Measurements from ENCODE around the gene CMTM8. TPM values are rescaled to one million over a fixed set of nuclear protein-coding genes. Genes with fewer than 3 reads are reported as not detected.

CMTM8 gene
- polyA plus RNA-seq, 2 of the 4 experiments (the other 2 are of a cell fraction): 8.4 to 15.6 TPM

GRCh38 chr3:32203854-32204253 is 34.6 kb upstream of the CMTM8 start:
- H3K4me1 ChIP-seq: peaks cover 3% of the 10 kb centered on the region; the same call in 1 of the 3 replicates
- ChIA-PET POLR2A (no interaction called here), CTCF (no interaction called here)
- H3K9me3 ChIP-seq: no peaks in the 10 kb centered on the region
- H3K4me2 ChIP-seq: no peak overlapping the region
- H3K4me3 ChIP-seq: no peak overlapping the region
- TF ChIP-seq RCOR1 (IDR thresholded peaks at IDR 0.05; ENCODE audit: low read depth, low read length) (no peak), ESRRA (IDR thresholded peaks at IDR 0.05; ENCODE audit: borderline replicate concordance, low read length) (no peak), FOSL2 (IDR thresholded peaks at IDR 0.05) (no peak), FOSL2 (CRISPR knock-in tag; IDR thresholded peaks at IDR 0.05) (peak; percentile 60), POLR2A (IDR thresholded peaks at IDR 0.05; ENCODE audit: low read length) (no peak), EHMT2 (IDR thresholded peaks at IDR 0.05; ENCODE audit: low read depth) (no peak), CTCF (IDR thresholded peaks at IDR 0.05) (no peak), HDAC2 (IDR thresholded peaks at IDR 0.05) (no peak), ZSCAN20 (CRISPR knock-in tag; IDR thresholded peaks at IDR 0.05) (no peak), SMC3 (IDR thresholded peaks at IDR 0.05) (no peak)
- no peak for ATAC-seq
- no peak for DNase-seq (ENCODE audit: low read depth in 1 of 2, low spot score in 1 of 2)
- no peak for FAIRE-seq
- no peak overlapping the region for H3K27ac ChIP-seq

- DNase-seq (ENCODE audit: low read depth in 1 of 2, low spot score in 1 of 2): no peak
- no peak for ATAC-seq
- Histone ChIP-seq H3K4me3 (no peak overlapping the region), H3K27ac (no peak overlapping the region), H3K4me1 (peaks cover 3% of the 10 kb centered on the region; the same call in 1 of the 3 replicates), H3K9me3 (no peaks in the 10 kb centered on the region), H3K4me2 (no peak overlapping the region)
- ChIA-PET CTCF (interaction anchor here (1.1 to 1.3 kb wide), 2 partner anchors 10 to 83 kb away, joined by 3 read pairs; no protein-coding TSS in a partner anchor), POLR2A (no interaction called here)
- no peak for FAIRE-seq
- WGBS (ENCODE audit: missing lambda C conversion rate): 73% methylated on average over 4 of the region's 4 CpGs
- TF ChIP-seq E2F6 (IDR thresholded peaks at IDR 0.05; ENCODE audit: borderline replicate concordance, low read depth) (no peak), POLR2AphosphoS2 (conservative IDR thresholded peaks at IDR 0.05; ENCODE audit: low read length) (no peak), EHMT2 (IDR thresholded peaks at IDR 0.05; ENCODE audit: low read depth) (no peak), SREBF2 (IDR thresholded peaks at IDR 0.05) (no peak), GATA3 (IDR thresholded peaks at IDR 0.05; ENCODE audit: borderline replicate concordance) (no peak), CHD4 (IDR thresholded peaks at IDR 0.05; ENCODE audit: borderline replicate concordance) (no peak), MAZ (IDR thresholded peaks at IDR 0.05; ENCODE audit: borderline replicate concordance, low read depth, low read length) (no peak), FOXS1 (CRISPR knock-in tag; IDR thresholded peaks at IDR 0.05) (no peak), RCOR1 (IDR thresholded peaks at IDR 0.05; ENCODE audit: low read depth, low read length) (no peak), ZC3H11A (IDR thresholded peaks at IDR 0.05) (no peak), HEYL (CRISPR knock-in tag; IDR thresholded peaks at IDR 0.05) (no peak), CTCF (IDR thresholded peaks at IDR 0.05) (no peak), RARB (CRISPR knock-in tag; IDR thresholded peaks at IDR 0.05) (no peak), NPAS2 (CRISPR knock-in tag; IDR thresholded peaks at IDR 0.05; ENCODE audit: borderline replicate concordance) (no peak)
Measured at GRCh38 chr3:32208447-32208846, 30.0 kb upstream of the CMTM8 start.

GRCh38 chr3:32215185-32215584 is 23.3 kb upstream of the CMTM8 start:
- peak overlapping the region; percentile 63; the same call in 2 of the 3 replicates for H3K4me2 ChIP-seq
- DNase-seq (ENCODE audit: low read depth in 1 of 2, low spot score in 1 of 2) (no peak), ATAC-seq (no peak), FAIRE-seq (no peak)
- TF ChIP-seq PHF8 (IDR thresholded peaks at IDR 0.05; ENCODE audit: borderline replicate concordance, low read depth) (no peak), HOXA7 (CRISPR knock-in tag; IDR thresholded peaks at IDR 0.05) (no peak), BCL3 (IDR thresholded peaks at IDR 0.05) (no peak), ZC3H11A (IDR thresholded peaks at IDR 0.05) (no peak), POLR2AphosphoS2 (conservative IDR thresholded peaks at IDR 0.05; ENCODE audit: low read length) (no peak), EHMT2 (IDR thresholded peaks at IDR 0.05; ENCODE audit: low read depth) (no peak), FOXS1 (CRISPR knock-in tag; IDR thresholded peaks at IDR 0.05) (no peak), HEYL (CRISPR knock-in tag; IDR thresholded peaks at IDR 0.05) (no peak), RARB (CRISPR knock-in tag; IDR thresholded peaks at IDR 0.05) (no peak), CEBPB (IDR thresholded peaks at IDR 0.05) (no peak), CTCF (IDR thresholded peaks at IDR 0.05) (no peak), POLR2A (IDR thresholded peaks at IDR 0.05; ENCODE audit: low read length) (no peak), RAD21 (conservative IDR thresholded peaks at IDR 0.05 in 1 of 2, IDR thresholded peaks at IDR 0.05 in 1 of 2) (no peak)
- whole genome bisulfite sequencing (ENCODE audit: missing lambda C conversion rate): 81% methylated on average over 2 of the region's 2 CpGs
- peaks cover 5% of the 10 kb centered on the region; the same call in 2 of the 3 replicates for H3K9me3 ChIP-seq
- no peak overlapping the region for H3K4me3 ChIP-seq
- POLR2A ChIA-PET: no interaction called here
- H3K27ac ChIP-seq: no peak overlapping the region; a peak in 1 of 6 replicates
- H3K4me1 ChIP-seq: peaks cover 21% of the 10 kb centered on the region
- CTCF ChIA-PET: interaction anchor here (0.8 kb wide), 1 partner anchor 9 kb away, joined by 3 read pairs; no protein-coding TSS in a partner anchor

Measured in A549 (cell line).